Measurements from ENCODE around the gene KCNAB1. TPM values are rescaled to one million over a fixed set of nuclear protein-coding genes. Genes with fewer than 3 reads are reported as not detected.

The KCNAB1 gene
- total and polyA plus RNA-seq, 10 of the 15 experiments (the other 5 are each of a cell fraction or from before 2014, with no cell fraction given), result 0.11 to 0.69 (median 0.43) TPM; not detected in 6

DNA sequence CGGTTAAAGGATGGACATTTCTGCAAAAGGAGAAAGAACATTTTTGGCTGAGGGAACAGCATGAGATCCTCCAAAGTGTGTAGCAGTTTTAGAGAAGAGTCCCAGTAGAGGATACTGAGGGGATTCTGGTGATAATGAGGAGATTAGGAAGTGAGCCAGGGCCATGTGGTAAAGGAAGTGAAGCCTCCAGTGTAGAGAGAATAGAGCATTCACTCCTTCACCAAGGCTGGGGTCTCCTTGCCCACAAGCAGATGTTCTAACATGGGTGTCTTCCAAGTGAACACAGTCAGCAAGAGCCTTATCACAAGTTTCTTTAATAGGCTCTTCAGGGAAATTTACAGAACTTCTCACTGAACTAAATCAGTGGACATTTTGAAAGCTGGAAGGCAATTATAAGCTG lies 260.9 kb downstream of the KCNAB1 start:
- H3K4me2 ChIP-seq (ENCODE audit: control insufficient read depth, insufficient read depth), result no peak overlapping the region
- no peak overlapping the region for H2AFZ ChIP-seq (ENCODE audit: control insufficient read depth, low read depth, low read length)
- no peaks in the 10 kb centered on the region for H3K79me2 ChIP-seq (ENCODE audit: control insufficient read depth, insufficient read depth, low read length)
- H3K27ac ChIP-seq (ENCODE audit: control insufficient read depth, insufficient read depth), result no peak overlapping the region
- TF ChIP-seq, protein P1, sequence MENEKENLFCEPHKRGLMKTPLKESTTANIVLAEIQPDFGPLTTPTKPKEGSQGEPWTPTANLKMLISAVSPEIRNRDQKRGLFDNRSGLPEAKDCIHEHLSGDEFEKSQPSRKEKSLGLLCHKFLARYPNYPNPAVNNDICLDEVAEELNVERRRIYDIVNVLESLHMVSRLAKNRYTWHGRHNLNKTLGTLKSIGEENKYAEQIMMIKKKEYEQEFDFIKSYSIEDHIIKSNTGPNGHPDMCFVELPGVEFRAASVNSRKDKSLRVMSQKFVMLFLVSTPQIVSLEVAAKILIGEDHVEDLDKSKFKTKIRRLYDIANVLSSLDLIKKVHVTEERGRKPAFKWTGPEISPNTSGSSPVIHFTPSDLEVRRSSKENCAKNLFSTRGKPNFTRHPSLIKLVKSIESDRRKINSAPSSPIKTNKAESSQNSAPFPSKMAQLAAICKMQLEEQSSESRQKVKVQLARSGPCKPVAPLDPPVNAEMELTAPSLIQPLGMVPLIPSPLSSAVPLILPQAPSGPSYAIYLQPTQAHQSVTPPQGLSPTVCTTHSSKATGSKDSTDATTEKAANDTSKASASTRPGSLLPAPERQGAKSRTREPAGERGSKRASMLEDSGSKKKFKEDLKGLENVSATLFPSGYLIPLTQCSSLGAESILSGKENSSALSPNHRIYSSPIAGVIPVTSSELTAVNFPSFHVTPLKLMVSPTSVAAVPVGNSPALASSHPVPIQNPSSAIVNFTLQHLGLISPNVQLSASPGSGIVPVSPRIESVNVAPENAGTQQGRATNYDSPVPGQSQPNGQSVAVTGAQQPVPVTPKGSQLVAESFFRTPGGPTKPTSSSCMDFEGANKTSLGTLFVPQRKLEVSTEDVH (IDR thresholded peaks at IDR 0.05; ENCODE audit: low read depth, partially characterized antibody), result no peak
- no peak for TF ChIP-seq TCF12 (IDR thresholded peaks at IDR 0.05; ENCODE audit: low read depth, low read length)
- no peak for TF ChIP-seq SMAD5 (IDR thresholded peaks at IDR 0.05; ENCODE audit: low read depth)
- no peak for TF ChIP-seq SUZ12 (IDR thresholded peaks at IDR 0.05; ENCODE audit: unreplicated experiment)
- TF ChIP-seq, protein P2, sequence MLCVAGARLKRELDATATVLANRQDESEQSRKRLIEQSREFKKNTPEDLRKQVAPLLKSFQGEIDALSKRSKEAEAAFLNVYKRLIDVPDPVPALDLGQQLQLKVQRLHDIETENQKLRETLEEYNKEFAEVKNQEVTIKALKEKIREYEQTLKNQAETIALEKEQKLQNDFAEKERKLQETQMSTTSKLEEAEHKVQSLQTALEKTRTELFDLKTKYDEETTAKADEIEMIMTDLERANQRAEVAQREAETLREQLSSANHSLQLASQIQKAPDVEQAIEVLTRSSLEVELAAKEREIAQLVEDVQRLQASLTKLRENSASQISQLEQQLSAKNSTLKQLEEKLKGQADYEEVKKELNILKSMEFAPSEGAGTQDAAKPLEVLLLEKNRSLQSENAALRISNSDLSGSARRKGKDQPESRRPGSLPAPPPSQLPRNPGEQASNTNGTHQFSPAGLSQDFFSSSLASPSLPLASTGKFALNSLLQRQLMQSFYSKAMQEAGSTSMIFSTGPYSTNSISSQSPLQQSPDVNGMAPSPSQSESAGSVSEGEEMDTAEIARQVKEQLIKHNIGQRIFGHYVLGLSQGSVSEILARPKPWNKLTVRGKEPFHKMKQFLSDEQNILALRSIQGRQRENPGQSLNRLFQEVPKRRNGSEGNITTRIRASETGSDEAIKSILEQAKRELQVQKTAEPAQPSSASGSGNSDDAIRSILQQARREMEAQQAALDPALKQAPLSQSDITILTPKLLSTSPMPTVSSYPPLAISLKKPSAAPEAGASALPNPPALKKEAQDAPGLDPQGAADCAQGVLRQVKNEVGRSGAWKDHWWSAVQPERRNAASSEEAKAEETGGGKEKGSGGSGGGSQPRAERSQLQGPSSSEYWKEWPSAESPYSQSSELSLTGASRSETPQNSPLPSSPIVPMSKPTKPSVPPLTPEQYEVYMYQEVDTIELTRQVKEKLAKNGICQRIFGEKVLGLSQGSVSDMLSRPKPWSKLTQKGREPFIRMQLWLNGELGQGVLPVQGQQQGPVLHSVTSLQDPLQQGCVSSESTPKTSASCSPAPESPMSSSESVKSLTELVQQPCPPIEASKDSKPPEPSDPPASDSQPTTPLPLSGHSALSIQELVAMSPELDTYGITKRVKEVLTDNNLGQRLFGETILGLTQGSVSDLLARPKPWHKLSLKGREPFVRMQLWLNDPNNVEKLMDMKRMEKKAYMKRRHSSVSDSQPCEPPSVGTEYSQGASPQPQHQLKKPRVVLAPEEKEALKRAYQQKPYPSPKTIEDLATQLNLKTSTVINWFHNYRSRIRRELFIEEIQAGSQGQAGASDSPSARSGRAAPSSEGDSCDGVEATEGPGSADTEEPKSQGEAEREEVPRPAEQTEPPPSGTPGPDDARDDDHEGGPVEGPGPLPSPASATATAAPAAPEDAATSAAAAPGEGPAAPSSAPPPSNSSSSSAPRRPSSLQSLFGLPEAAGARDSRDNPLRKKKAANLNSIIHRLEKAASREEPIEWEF (IDR thresholded peaks at IDR 0.05; ENCODE audit: insufficient replicate concordance, low read depth, low read length), result no peak
- no peak for TF ChIP-seq SREBF1 (IDR thresholded peaks at IDR 0.05; ENCODE audit: low read length)
- no peak for TF ChIP-seq FOXM1 (IDR thresholded peaks at IDR 0.05; ENCODE audit: low read depth, low read length)
- TF ChIP-seq TAF1 (IDR thresholded peaks at IDR 0.05; ENCODE audit: borderline replicate concordance, low read depth, low read length), result no peak
- TF ChIP-seq DPF2 (IDR thresholded peaks at IDR 0.05), result no peak
- 0% methylated on average over 1 of the region's 1 CpG for WGBS (ENCODE audit: insufficient coverage, insufficient replicate concordance, low lambda C conversion rate, missing lambda C conversion rate)
- no peaks in the 10 kb centered on the region for H4K20me1 ChIP-seq (ENCODE audit: control insufficient read depth, insufficient read depth)
- ATAC-seq, result no peak
- no peak overlapping the region for H3K4me3 ChIP-seq
- SMC1A ChIA-PET (ENCODE audit: uncharacterized antibody, unreplicated experiment), result interaction anchor here (0.6 to 4.8 kb wide), 9 partner anchors 8 to 576 kb away, joined by 3 to 84 read pairs (median 4); no protein-coding TSS in a partner anchor
- H3K36me3 ChIP-seq (ENCODE audit: control insufficient read depth in 2 of 2, insufficient read depth in 2 of 2, low read length in 1 of 2), result no peaks in the 10 kb centered on the region
- H3K9ac ChIP-seq (ENCODE audit: control insufficient read depth, insufficient read depth, low read length), result no peak overlapping the region
- intact Hi-C loops (cut with micrococcal nuclease; ENCODE audit: unreplicated experiment) (no loop called here), in situ Hi-C loops (cut with MboI) (no loop called here)
- no peaks in the 10 kb centered on the region for H3K9me3 ChIP-seq (replicated peaks; ENCODE audit: control insufficient read depth, insufficient read depth, low read length)
- no peaks in the 10 kb centered on the region for H3K4me1 ChIP-seq (ENCODE audit: control insufficient read depth, insufficient read depth, low read length)
- no peak for DNase-seq (ENCODE audit: low read depth, low spot score)
- CTCF ChIA-PET, result interaction anchor here (1.1 to 7.5 kb wide), 11 partner anchors 8 to 616 kb away, joined by 3 to 205 read pairs (median 7); no protein-coding TSS in a partner anchor
- peaks cover 0 to 2% of the 10 kb centered on the region in 2 experiments; a peak in 2 of 4 replicates for H3K27me3 ChIP-seq (replicated peaks in 1 of 2; ENCODE audit: control insufficient read depth in 2 of 2, insufficient read depth in 2 of 2, low read length in 1 of 2)
- RAD21 ChIA-PET (ENCODE audit: unreplicated experiment), result interaction anchor here (0.7 to 3.6 kb wide), 3 partner anchors 110 to 229 kb away, joined by 3 to 70 read pairs (median 3); no protein-coding TSS in a partner anchor
- POLR2A ChIA-PET, result interaction anchor here (1.0 kb wide), 1 partner anchor 230 kb away, joined by 3 read pairs; no protein-coding TSS in a partner anchor
- FAIRE-seq, result no peak
- no TSS peak for BruUV-seq (replicated peaks)
